GM12878 (cell line): Measurements from ENCODE around the gene NPAS3. TPM values are rescaled to one million over a fixed set of nuclear protein-coding genes. Genes with fewer than 3 reads are reported as not detected.

ENCODE experiments used
- ATAC-seq: fragments of 200-7000 bp; cut with Tn5 transposase; 3 replicates; pipeline ENCODE4 v1.9.1; 2020; ENCODE audit warnings: mild to moderate bottlenecking, moderate library complexity
- BruUV-seq: library from RNA; stranded (reverse); fragments of 400-500 nt; replicated peaks from 2 replicates; lab custom pipeline; 2021; lab: Mats Ljungman, UMichigan
- CTCF ChIA-PET: fragments of 300-600 bp; sonication (Branson Sonifier 250); formaldehyde crosslinking; extraction: SDS; loops from one replicate; lab custom pipeline; 2021; ENCODE audit warnings: inconsistent platforms; lab: Yijun Ruan, JAX
- POLR2A ChIA-PET: fragments of 350-600 bp; formaldehyde crosslinking; extraction: SDS; loops from one replicate; lab custom pipeline; 2021; ENCODE audit warnings: inconsistent platforms; lab: Charles Lee
- RAD21 ChIA-PET: fragments of 300-600 bp; sonication (Branson Sonifier 250); formaldehyde crosslinking; loops from one replicate; lab custom pipeline; 2023; ENCODE audit warnings: antibody characterized with exemption; ENCODE audit not compliant: unreplicated experiment; lab: Charles Lee
- SMC1A ChIA-PET: fragments of 300-600 bp; sonication (Branson Sonifier 250); formaldehyde crosslinking; loops from one replicate; lab custom pipeline; 2023; ENCODE audit not compliant: unreplicated experiment, uncharacterized antibody; lab: Charles Lee
- DNase-seq: peaks from one replicate; pipeline ENCODE4 v3.0.0-alpha.2; 2011; ENCODE audit warnings: low read depth, low spot score
- FAIRE-seq: peaks from 3 replicates; lab custom pipeline; 2011; peaks lifted over from hg19 to GRCh38; lab: Jason Lieb, UNC
- H2AFZ ChIP-seq: 2 replicates; pipeline ENCODE4 v1.6.0; 2011; ENCODE audit warnings: low read depth, low read length, control low read depth; ENCODE audit not compliant: control insufficient read depth
- H3K27ac ChIP-seq: 2 replicates; pipeline ENCODE4 v1.5.1; 2011; ENCODE audit warnings: control low read depth; ENCODE audit not compliant: control insufficient read depth, insufficient read depth
- H3K27me3 ChIP-seq, 2 experiments: replicated peaks in 1 of 2; 2 replicates each; pipeline versions ENCODE4 v1.6.0 to v1.6.1; 2011; ENCODE audit warnings: low read length in 1 of 2; ENCODE audit not compliant: control insufficient read depth in 2 of 2, insufficient read depth in 2 of 2
- H3K36me3 ChIP-seq, 2 experiments: 2 replicates each; pipeline ENCODE4 v1.5.1; 2011; ENCODE audit warnings: low read length in 1 of 2; ENCODE audit not compliant: control insufficient read depth in 2 of 2, insufficient read depth in 2 of 2
- H3K4me1 ChIP-seq: 2 replicates; pipeline ENCODE4 v1.6.1; 2011; ENCODE audit warnings: mild to moderate bottlenecking, low read length, moderate library complexity, mixed read lengths; ENCODE audit not compliant: control insufficient read depth, insufficient read depth
- H3K4me2 ChIP-seq: 2 replicates; pipeline ENCODE4 v1.6.0; 2011; ENCODE audit warnings: control low read depth; ENCODE audit not compliant: control insufficient read depth, insufficient read depth
- H3K4me3 ChIP-seq: fragments of 200-600 bp; sonication (generic); 2 replicates; pipeline ENCODE4 v1.5.1; 2016
- H3K79me2 ChIP-seq: 2 replicates; pipeline ENCODE4 v1.6.0; 2011; ENCODE audit warnings: low read length; ENCODE audit not compliant: control insufficient read depth, insufficient read depth
- H3K9ac ChIP-seq: 2 replicates; pipeline ENCODE4 v1.8.0; 2011; ENCODE audit warnings: low read length, control low read depth, mixed read lengths; ENCODE audit not compliant: control insufficient read depth, insufficient read depth
- H3K9me3 ChIP-seq: replicated peaks from 3 replicates; pipeline ENCODE4 v1.5.1; 2011; ENCODE audit warnings: mild to moderate bottlenecking, low read length; ENCODE audit not compliant: control insufficient read depth, insufficient read depth
- H4K20me1 ChIP-seq: 2 replicates; pipeline ENCODE4 v1.6.0; 2011; ENCODE audit not compliant: control insufficient read depth, insufficient read depth
- BCL11A ChIP-seq: IDR thresholded peaks from 2 replicates; pipeline ENCODE4 v1.6.1; 2011; ENCODE audit warnings: low read depth, low read length
- CUX1 ChIP-seq: IDR thresholded peaks from 2 replicates; pipeline ENCODE4 v1.6.1; 2012; ENCODE audit warnings: improper control_type of control experiment, low read depth, low read length; ENCODE audit not compliant: insufficient replicate concordance
- JUNB ChIP-seq: IDR thresholded peaks from 2 replicates; pipeline ENCODE4 v1.6.1; 2016; ENCODE audit warnings: antibody characterized with exemption, mild to moderate bottlenecking
- MTA2 ChIP-seq: fragments of 450-650 bp; IDR thresholded peaks from 2 replicates; pipeline ENCODE4 v1.6.1; 2016; ENCODE audit warnings: low read depth, mild to moderate bottlenecking, moderate library complexity
- NFYA ChIP-seq: IDR thresholded peaks from 2 replicates; pipeline ENCODE4 v1.6.1; 2011; ENCODE audit warnings: low read depth, mild to moderate bottlenecking, low read length, improper control_type of control experiment, borderline replicate concordance
- STAT3 ChIP-seq: IDR thresholded peaks from 2 replicates; pipeline ENCODE4 v1.6.1; 2011; ENCODE audit warnings: low read depth, low read length, improper control_type of control experiment
- TAF1 ChIP-seq: IDR thresholded peaks from 2 replicates; pipeline ENCODE4 v1.6.1; 2011; ENCODE audit warnings: mild to moderate bottlenecking, low read depth, low read length, borderline replicate concordance
- ZNF592 ChIP-seq: fragments of 450-650 bp; IDR thresholded peaks from 2 replicates; pipeline ENCODE4 v1.6.1; 2017; ENCODE audit warnings: mild to moderate bottlenecking, moderate library complexity
- WGBS: methylation state at CpG from one replicate; pipeline ENCODE4 v1.1.6; 2016; ENCODE audit warnings: low lambda C conversion rate; ENCODE audit not compliant: insufficient replicate concordance, insufficient coverage; ENCODE audit errors: missing lambda C conversion rate; 5-methylcytosine and 5-hydroxymethylcytosine counted together
- in situ Hi-C: fragments of 300-500 bp; cut with MboI; formaldehyde crosslinking; loops from 9 replicates; pipeline ENCODE4 v1.14.3; 2018; ENCODE audit warnings: mixed read lengths
- intact Hi-C: fragments of 100-400 bp; cut with micrococcal nuclease; formaldehyde crosslinking; loops from one replicate; pipeline ENCODE4 v1.14.2; 2022; ENCODE audit not compliant: unreplicated experiment
- polyA plus RNA-seq, 11 experiments: library from polyadenylated mRNA; depleted of rRNA in 4 of 11; unstranded in 6 of 11; stranded (reverse) in 5 of 11; fragments of >200 nt; fragmentation: Nextera tagmentation in 4 of 11; fragmentation: Illumina TruSeq in 1 of 11; extraction: Ambion mirVana in 4 of 11; extraction: Trizol in 1 of 11; gene quantifications; 1 replicate in 1 of 11; 2 replicates in 10 of 11; pipeline versions ENCODE4 v1.2.1 to v1.2.3, GENCODE V29; 2011 to 2016; ENCODE audit warnings: inconsistent platforms in 2 of 11, missing spikeins in 2 of 11, low read depth in 1 of 11
- total RNA-seq, 4 experiments: library from RNA; depleted of rRNA in 3 of 4; stranded (reverse); fragments of >200 nt in 3 of 4; fragmentation: Illumina TruSeq in 1 of 4; extraction: Trizol in 1 of 4; gene quantifications; 2 replicates each; pipeline versions ENCODE4 v1.2.1 to v1.2.3, GENCODE V29; 2013 to 2021

NPAS3 gene
- total and polyA plus RNA-seq, 10 of the 15 experiments (the other 5 are each of a cell fraction or from before 2014, with no cell fraction given) = under 0.01 to 2.7 (median 0.03) TPM; not detected in 6

- H2AFZ ChIP-seq = no peak overlapping the region
- intact Hi-C loops = no loop called here
- no peaks in the 10 kb centered on the region for H3K79me2 ChIP-seq
- H3K27me3 ChIP-seq = no peaks in the 10 kb centered on the region
- ChIA-PET POLR2A (no interaction called here), RAD21 (no interaction called here), SMC1A (no interaction called here), CTCF (interaction anchor here (0.6 kb wide), 1 partner anchor 82 kb away, joined by 3 read pairs; no protein-coding TSS in a partner anchor)
- no peaks in the 10 kb centered on the region for H3K9me3 ChIP-seq
- WGBS = 48% methylated on average over 1 of the region's 1 CpG
- H3K4me1 ChIP-seq = no peaks in the 10 kb centered on the region
- TF ChIP-seq JUNB (no peak), TAF1 (no peak), STAT3 (no peak)
- BruUV-seq = no TSS peak
- no peak for ATAC-seq
- H3K36me3 ChIP-seq = no peaks in the 10 kb centered on the region
- no peak overlapping the region for H3K27ac ChIP-seq
- H3K4me2 ChIP-seq = no peak overlapping the region
- H4K20me1 ChIP-seq = no peaks in the 10 kb centered on the region
- no peak for FAIRE-seq
- no peak overlapping the region for H3K4me3 ChIP-seq
- DNase-seq = no peak
- in situ Hi-C loops = no loop called here
- no peak overlapping the region for H3K9ac ChIP-seq
Observed at GRCh38 chr14:33126433-33126832, 187.8 kb downstream of the NPAS3 start.

GRCh38 chr14:33127531-33127930, 188.9 kb downstream of the NPAS3 start:
- Histone ChIP-seq H3K4me1 (no peaks in the 10 kb centered on the region), H3K4me2 (no peak overlapping the region), H2AFZ (no peak overlapping the region), H3K27ac (no peak overlapping the region), H3K79me2 (no peaks in the 10 kb centered on the region), H3K36me3 (no peaks in the 10 kb centered on the region), H3K27me3 (no peaks in the 10 kb centered on the region), H3K9ac (no peak overlapping the region), H4K20me1 (no peaks in the 10 kb centered on the region), H3K4me3 (no peak overlapping the region), H3K9me3 (no peaks in the 10 kb centered on the region)
- DNase-seq (no peak), FAIRE-seq (no peak), ATAC-seq (no peak)
- no peak for TF ChIP-seq CUX1
- TF ChIP-seq MTA2 = no peak
- TF ChIP-seq NFYA = no peak
- no peak for TF ChIP-seq ZNF592
- no peak for TF ChIP-seq BCL11A
- in situ Hi-C loops = no loop called here
- RAD21 ChIA-PET = no interaction called here
- 0% methylated on average over 1 of the region's 1 CpG for WGBS
- CTCF ChIA-PET = no interaction called here
- BruUV-seq = no TSS peak
- POLR2A ChIA-PET = no interaction called here
- SMC1A ChIA-PET = no interaction called here
- intact Hi-C loops = no loop called here
